Measurements from ENCODE around the gene CA10. TPM values are rescaled to one million over a fixed set of nuclear protein-coding genes. Genes with fewer than 3 reads are reported as not detected.

CA10 gene
- total RNA-seq, 1 experiment from 2014 or later: not detected

- BruUV-seq (replicated peaks): no TSS peak
- no peak overlapping the region for H3K4me3 ChIP-seq
These were observed 352.7 kb downstream of the CA10 start for GRCh38 chr17:51805765-51806164.

GRCh38 chr17:51805185-51805584 is 353.3 kb downstream of the CA10 start:
- no peaks in the 10 kb centered on the region for H3K9me2 ChIP-seq (ENCODE audit: insufficient read depth)
- no TSS peak for BruUV-seq (replicated peaks)
- no peak overlapping the region for H2AFZ ChIP-seq
- intact Hi-C loops (cut with micrococcal nuclease; ENCODE audit: unreplicated experiment): no loop called here
- ChIA-PET CTCF (no interaction called here), POLR2A (ENCODE audit: unreplicated experiment) (interaction anchor here (0.6 kb wide), 1 partner anchor 250 kb away, joined by 4 read pairs; no protein-coding TSS in a partner anchor)
- no peaks in the 10 kb centered on the region for H3K36me3 ChIP-seq (ENCODE audit: low read depth)
- H4K20me1 ChIP-seq (ENCODE audit: insufficient read depth): no peaks in the 10 kb centered on the region
- DNase-seq: no peak
- TF ChIP-seq EZH2 (IDR thresholded peaks at IDR 0.05; ENCODE audit: low read depth) (no peak), CTCF (conservative IDR thresholded peaks at IDR 0.05) (no peak)
- H3K4me1 ChIP-seq (replicated peaks; ENCODE audit: insufficient read depth): no peaks in the 10 kb centered on the region
- no peak overlapping the region for H3K4me3 ChIP-seq
- no peaks in the 10 kb centered on the region for H3F3A ChIP-seq (ENCODE audit: insufficient read depth, low read depth)
- H3K4me2 ChIP-seq: no peak overlapping the region
- H3K27ac ChIP-seq: no peak overlapping the region
- no peaks in the 10 kb centered on the region for H3K9me3 ChIP-seq (ENCODE audit: insufficient read depth, low read depth)
- H3K27me3 ChIP-seq (ENCODE audit: insufficient read depth, low read depth): no peaks in the 10 kb centered on the region; the same call in 1 of the 2 replicates
- no peaks in the 10 kb centered on the region for H3K79me2 ChIP-seq (ENCODE audit: low read depth)

More at GRCh38 chr17:51805765-51806164, 352.7 kb downstream of the CA10 start:
- ChIA-PET POLR2A (ENCODE audit: unreplicated experiment) (no interaction called here), CTCF (no interaction called here)
- TF ChIP-seq CTCF (conservative IDR thresholded peaks at IDR 0.05): no peak
- no peak for TF ChIP-seq EZH2 (IDR thresholded peaks at IDR 0.05; ENCODE audit: low read depth)
- Histone ChIP-seq H4K20me1 (ENCODE audit: insufficient read depth) (no peaks in the 10 kb centered on the region), H3K27me3 (ENCODE audit: insufficient read depth, low read depth) (no peaks in the 10 kb centered on the region; the same call in 1 of the 2 replicates), H3K9me3 (ENCODE audit: insufficient read depth, low read depth) (no peaks in the 10 kb centered on the region), H3K79me2 (ENCODE audit: low read depth) (no peaks in the 10 kb centered on the region), H3K36me3 (ENCODE audit: low read depth) (no peaks in the 10 kb centered on the region), H3K9me2 (ENCODE audit: insufficient read depth) (no peaks in the 10 kb centered on the region), H2AFZ (no peak overlapping the region), H3K4me2 (no peak overlapping the region), H3K27ac (no peak overlapping the region), H3F3A (ENCODE audit: insufficient read depth, low read depth) (no peaks in the 10 kb centered on the region), H3K4me1 (replicated peaks; ENCODE audit: insufficient read depth) (no peaks in the 10 kb centered on the region)
- intact Hi-C loops (cut with micrococcal nuclease; ENCODE audit: unreplicated experiment): no loop called here
- no peak for DNase-seq

DNA sequence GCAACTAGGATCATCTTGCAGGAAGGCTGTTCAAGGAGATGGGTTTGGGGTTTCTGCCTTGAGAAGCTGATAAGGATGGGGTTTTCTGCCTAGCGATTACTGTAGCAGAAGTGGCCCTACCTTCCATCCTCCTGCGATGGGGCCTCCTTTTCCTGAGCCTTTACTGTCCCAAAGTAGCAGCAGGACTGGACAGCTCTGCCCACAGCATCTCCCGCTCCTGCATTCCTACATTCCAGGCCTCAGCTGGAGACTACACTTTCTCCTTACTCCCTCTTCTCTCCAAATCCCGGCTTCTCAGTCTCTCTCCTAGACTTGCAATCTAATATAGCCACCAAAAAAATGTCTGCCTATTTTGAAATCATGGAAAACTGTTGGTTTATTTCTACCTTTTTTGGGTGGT is 355.4 kb downstream of the CA10 start:
- POLR2A ChIA-PET (ENCODE audit: unreplicated experiment): no interaction called here
- Histone ChIP-seq H2AFZ (no peak overlapping the region), H3K9me2 (ENCODE audit: insufficient read depth) (no peaks in the 10 kb centered on the region), H3K4me2 (no peak overlapping the region), H3K9me3 (ENCODE audit: insufficient read depth, low read depth) (no peaks in the 10 kb centered on the region), H3K36me3 (ENCODE audit: low read depth) (no peaks in the 10 kb centered on the region), H4K20me1 (ENCODE audit: insufficient read depth) (no peaks in the 10 kb centered on the region), H3K4me3 (no peak overlapping the region), H3F3A (ENCODE audit: insufficient read depth, low read depth) (no peaks in the 10 kb centered on the region), H3K27ac (no peak overlapping the region), H3K4me1 (replicated peaks; ENCODE audit: insufficient read depth) (no peaks in the 10 kb centered on the region), H3K79me2 (ENCODE audit: low read depth) (no peaks in the 10 kb centered on the region), H3K27me3 (ENCODE audit: insufficient read depth, low read depth) (no peaks in the 10 kb centered on the region; the same call in 1 of the 2 replicates)
- DNase-seq: no peak
- CTCF ChIA-PET: no interaction called here
- no peak for TF ChIP-seq CTCF (conservative IDR thresholded peaks at IDR 0.05)
- TF ChIP-seq EZH2 (IDR thresholded peaks at IDR 0.05; ENCODE audit: low read depth): no peak
- intact Hi-C loops (cut with micrococcal nuclease; ENCODE audit: unreplicated experiment): no loop called here
- BruUV-seq (replicated peaks): no TSS peak

Data from PC-9 (cell line).